Thoracic aorta (tissue), 2 donors: ENCODE results near the gene CDK6. TPM values are rescaled to one million over a fixed set of nuclear protein-coding genes. Genes with fewer than 3 reads are reported as not detected.

Experiments used
- ATAC-seq: fragments of 150-250 bp; one replicate; pipeline ENCODE4 v1.8.0; 2017; ENCODE audit warnings: low read depth; ENCODE audit not compliant: insufficient number of reproducible peaks, low FRiP score
- DNase-seq: peaks from one replicate; pipeline ENCODE4 v3.0.0-alpha.2; 2020; ENCODE audit warnings: low spot score
- H3K27ac ChIP-seq, 2 donors: fragments of 200-600 bp; sonication (generic); 1 replicate in 1 of 2; 2 replicates in 1 of 2; pipeline ENCODE4 v1.5.1; 2016; ENCODE audit warnings: mild to moderate bottlenecking in 2 of 2, moderate library complexity in 2 of 2
- H3K27me3 ChIP-seq: fragments of 200-600 bp; sonication (generic); replicated peaks from 2 replicates; pipeline ENCODE4 v1.6.0; 2016; ENCODE audit warnings: mild to moderate bottlenecking; ENCODE audit not compliant: insufficient read depth
- H3K36me3 ChIP-seq: fragments of 200-600 bp; sonication (generic); one replicate; pipeline ENCODE4 v1.5.1; 2016
- H3K4me1 ChIP-seq, 2 donors: fragments of 200-600 bp; sonication (generic); 1 replicate in 1 of 2; 2 replicates in 1 of 2; pipeline versions ENCODE4 v1.5.1 to v1.6.0; 2016; ENCODE audit warnings: low read depth in 2 of 2, mild to moderate bottlenecking in 1 of 2; ENCODE audit not compliant: control insufficient read depth in 1 of 2
- H3K4me3 ChIP-seq: fragments of 200-600 bp; sonication (generic); 2 replicates; pipeline ENCODE4 v1.5.1; 2016; ENCODE audit warnings: mild to moderate bottlenecking
- H3K9me3 ChIP-seq: fragments of 200-600 bp; sonication (generic); 2 replicates; pipeline ENCODE4 v1.5.1; 2016
- total RNA-seq, 2 donors: library from RNA; depleted of rRNA; stranded (reverse); fragments of >200 nt; gene quantifications; one replicate each; pipeline versions ENCODE4 v1.1.0 to v1.2.3, GENCODE V29; 2016
- TF ChIP-seq, protein P1 (sequence below): fragments of 200-600 bp; sonication (generic); IDR thresholded peaks from one replicate; pipeline ENCODE4 v1.5.1; 2019; ENCODE audit warnings: antibody characterized with exemption

Gene CDK6
- total RNA-seq, 2 donors from 2014 or later = 25.5 to 31.8 TPM

GRCh38 chr7:92854501-92855238, 18.3 kb upstream of the CDK6 start:
- TF ChIP-seq, protein P1, sequence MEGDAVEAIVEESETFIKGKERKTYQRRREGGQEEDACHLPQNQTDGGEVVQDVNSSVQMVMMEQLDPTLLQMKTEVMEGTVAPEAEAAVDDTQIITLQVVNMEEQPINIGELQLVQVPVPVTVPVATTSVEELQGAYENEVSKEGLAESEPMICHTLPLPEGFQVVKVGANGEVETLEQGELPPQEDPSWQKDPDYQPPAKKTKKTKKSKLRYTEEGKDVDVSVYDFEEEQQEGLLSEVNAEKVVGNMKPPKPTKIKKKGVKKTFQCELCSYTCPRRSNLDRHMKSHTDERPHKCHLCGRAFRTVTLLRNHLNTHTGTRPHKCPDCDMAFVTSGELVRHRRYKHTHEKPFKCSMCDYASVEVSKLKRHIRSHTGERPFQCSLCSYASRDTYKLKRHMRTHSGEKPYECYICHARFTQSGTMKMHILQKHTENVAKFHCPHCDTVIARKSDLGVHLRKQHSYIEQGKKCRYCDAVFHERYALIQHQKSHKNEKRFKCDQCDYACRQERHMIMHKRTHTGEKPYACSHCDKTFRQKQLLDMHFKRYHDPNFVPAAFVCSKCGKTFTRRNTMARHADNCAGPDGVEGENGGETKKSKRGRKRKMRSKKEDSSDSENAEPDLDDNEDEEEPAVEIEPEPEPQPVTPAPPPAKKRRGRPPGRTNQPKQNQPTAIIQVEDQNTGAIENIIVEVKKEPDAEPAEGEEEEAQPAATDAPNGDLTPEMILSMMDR = no peak
- Histone ChIP-seq H3K4me1 (peaks cover 0 to 9% of the 10 kb centered on the region in 2 donors), H3K27ac (no peak overlapping the region), H3K4me3 (peak overlapping the region; percentile 11), H3K27me3 (no peaks in the 10 kb centered on the region), H3K9me3 (no peaks in the 10 kb centered on the region), H3K36me3 (no peaks in the 10 kb centered on the region)
- DNase-seq (no peak), ATAC-seq (no peak)

DNA sequence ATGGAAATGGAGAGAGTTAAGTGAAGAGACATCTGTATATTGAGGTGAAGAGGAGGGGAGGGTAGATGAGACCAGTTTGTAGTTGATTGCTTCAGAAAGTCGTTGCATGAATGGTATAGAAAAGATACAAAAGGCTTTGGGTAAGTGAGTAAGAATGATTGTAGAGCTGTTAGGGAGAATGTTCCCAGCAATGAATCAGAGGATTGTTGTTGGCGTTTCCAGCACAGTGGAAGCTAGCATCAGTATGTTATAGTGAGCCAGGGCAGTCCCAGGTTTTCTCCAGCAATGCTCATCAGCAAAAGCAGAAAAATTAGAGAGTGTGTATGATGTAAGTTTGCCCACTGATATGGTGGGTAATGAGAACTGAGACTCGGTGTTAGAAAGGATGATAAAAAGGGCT, 15.4 kb upstream of the CDK6 start:
- H3K4me1 ChIP-seq = peaks cover 0 to 9% of the 10 kb centered on the region in 2 donors
- H3K27me3 ChIP-seq = no peaks in the 10 kb centered on the region
- no peaks in the 10 kb centered on the region for H3K36me3 ChIP-seq
- no peak overlapping the region for H3K4me3 ChIP-seq
- H3K27ac ChIP-seq = no peak overlapping the region
- ATAC-seq (no peak), DNase-seq (no peak)
- no peaks in the 10 kb centered on the region for H3K9me3 ChIP-seq
- TF ChIP-seq, protein P1 = no peak

GRCh38 chr7:92850516-92850915, 14.1 kb upstream of the CDK6 start:
- Histone ChIP-seq H3K4me3 (no peak overlapping the region), H3K27ac (no peak overlapping the region), H3K4me1 (peaks cover 0 to 9% of the 10 kb centered on the region in 2 donors), H3K27me3 (no peaks in the 10 kb centered on the region), H3K36me3 (no peaks in the 10 kb centered on the region), H3K9me3 (no peaks in the 10 kb centered on the region)
- DNase-seq (no peak), ATAC-seq (no peak)
- TF ChIP-seq, protein P1 = no peak

DNA sequence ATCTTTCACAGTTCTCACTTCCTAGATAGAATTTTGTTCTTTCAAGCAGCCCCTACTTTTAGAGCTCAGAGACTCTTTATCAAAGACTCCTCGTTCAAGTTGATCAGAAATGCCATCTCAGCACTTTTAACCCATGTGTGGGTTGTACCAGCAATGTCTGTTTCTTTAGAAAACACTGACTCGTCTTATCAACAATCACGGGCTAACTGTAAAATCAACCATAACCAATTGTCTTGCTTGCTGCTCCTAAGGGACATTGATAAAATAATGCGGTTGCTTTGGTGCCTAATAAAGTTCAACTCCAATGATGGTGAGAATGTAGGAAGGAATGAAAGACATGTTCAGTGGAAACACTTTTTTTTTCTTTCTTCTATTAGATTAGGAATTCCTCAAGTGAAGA, 12.9 kb upstream of the CDK6 start:
- Histone ChIP-seq H3K4me1 (peaks cover 0 to 4% of the 10 kb centered on the region in 2 donors), H3K27ac (no peak overlapping the region), H3K9me3 (no peaks in the 10 kb centered on the region), H3K27me3 (no peaks in the 10 kb centered on the region), H3K36me3 (no peaks in the 10 kb centered on the region), H3K4me3 (no peak overlapping the region)
- TF ChIP-seq, protein P1 = no peak
- DNase-seq = no peak
- ATAC-seq = no peak

GRCh38 chr7:92848851-92849250, 12.5 kb upstream of the CDK6 start:
- no peak for DNase-seq
- TF ChIP-seq, protein P1 = no peak
- Histone ChIP-seq H3K27me3 (no peaks in the 10 kb centered on the region), H3K27ac (no peak overlapping the region), H3K9me3 (no peaks in the 10 kb centered on the region), H3K4me3 (no peak overlapping the region), H3K36me3 (no peaks in the 10 kb centered on the region), H3K4me1 (no peaks in the 10 kb centered on the region)
- ATAC-seq = no peak
